Neuronal stem cell (in vitro differentiated cells): Measurements from ENCODE around the gene ARRDC3.
A peak's percentile ranks its signal among the peaks of the same experiment; 100 is the strongest.
"Not testable (repeated sequence)": the region's sequence is repeated elsewhere in the genome, so short reads cannot be mapped to it uniquely, and the experiment has no call there.

Source experiments
- DNase-seq: peaks from one replicate; pipeline ENCODE4 v3.0.0-alpha.2; 2013; ENCODE audit warnings: low spot score
- H2AFZ ChIP-seq: one replicate; pipeline ENCODE4 v1.6.1; 2013; ENCODE audit warnings: mild to moderate bottlenecking, low read length, inconsistent platforms
- H2AK5ac ChIP-seq: 2 replicates; pipeline ENCODE4 v1.6.1; 2013; ENCODE audit warnings: low read depth, mild to moderate bottlenecking, inconsistent platforms, low read length, moderate library complexity, mixed read lengths
- H2BK120ac ChIP-seq: 2 replicates; pipeline ENCODE4 v1.6.1; 2013; ENCODE audit warnings: low read depth, mild to moderate bottlenecking, inconsistent platforms, low read length, moderate library complexity, mixed read lengths
- H2BK12ac ChIP-seq: one replicate; pipeline ENCODE4 v1.6.1; 2013; ENCODE audit warnings: low read length, inconsistent platforms
- H2BK15ac ChIP-seq: 2 replicates; pipeline ENCODE4 v1.6.1; 2013; ENCODE audit warnings: mild to moderate bottlenecking, low read length, inconsistent platforms, mixed read lengths
- H2BK5ac ChIP-seq: one replicate; pipeline ENCODE4 v1.6.1; 2013; ENCODE audit warnings: inconsistent platforms, mild to moderate bottlenecking, low read length, moderate library complexity
- H3K14ac ChIP-seq: one replicate; pipeline ENCODE4 v1.6.1; 2013; ENCODE audit warnings: low read length, inconsistent platforms
- H3K18ac ChIP-seq: 2 replicates; pipeline ENCODE4 v1.6.1; 2013; ENCODE audit warnings: low read length, inconsistent platforms
- H3K23ac ChIP-seq: 2 replicates; pipeline ENCODE4 v1.6.1; 2013; ENCODE audit warnings: low read depth, mild to moderate bottlenecking, mixed read lengths, low read length, inconsistent platforms; ENCODE audit not compliant: poor library complexity
- H3K27ac ChIP-seq: replicated peaks from 3 replicates; pipeline ENCODE4 v1.5.1; 2013; ENCODE audit warnings: low read length, inconsistent platforms
- H3K27me3 ChIP-seq, 3 experiments: 2 replicates each; pipeline ENCODE4 v1.6.1; 2013; ENCODE audit warnings: low read length in 3 of 3, mild to moderate bottlenecking in 2 of 3, inconsistent platforms in 1 of 3, low read depth in 1 of 3, mixed read lengths in 1 of 3, moderate library complexity in 1 of 3; ENCODE audit not compliant: control insufficient read depth in 3 of 3, insufficient read depth in 3 of 3
- H3K36me3 ChIP-seq, 2 donors: replicated peaks in 1 of 2; 2 replicates each; pipeline ENCODE4 v1.6.1; 2013; ENCODE audit warnings: low read length in 2 of 2; ENCODE audit not compliant: control insufficient read depth in 2 of 2, insufficient read depth in 2 of 2
- H3K4ac ChIP-seq: 2 replicates; pipeline ENCODE4 v1.6.1; 2013; ENCODE audit warnings: inconsistent platforms, mild to moderate bottlenecking, low read length, moderate library complexity
- H3K4me1 ChIP-seq, 2 donors: 1 replicate in 1 of 2; 2 replicates in 1 of 2; pipeline ENCODE4 v1.6.1; 2013; ENCODE audit warnings: low read length in 2 of 2, low read depth in 1 of 2; ENCODE audit not compliant: control insufficient read depth in 2 of 2, insufficient read depth in 1 of 2
- H3K4me2 ChIP-seq: one replicate; pipeline ENCODE4 v1.6.1; 2013; ENCODE audit warnings: mild to moderate bottlenecking, low read length, inconsistent platforms; ENCODE audit not compliant: insufficient read depth, poor library complexity, severe bottlenecking
- H3K4me3 ChIP-seq, 2 donors: 2 replicates each; pipeline ENCODE4 v1.5.1; 2013; ENCODE audit warnings: low read length in 2 of 2, mild to moderate bottlenecking in 2 of 2, inconsistent platforms in 1 of 2, moderate library complexity in 1 of 2
- H3K79me1 ChIP-seq: one replicate; pipeline ENCODE4 v1.6.1; 2013; ENCODE audit warnings: low read depth, mild to moderate bottlenecking, inconsistent platforms, low read length, moderate library complexity
- H3K9ac ChIP-seq: one replicate; pipeline ENCODE4 v1.6.1; 2013; ENCODE audit warnings: mild to moderate bottlenecking, low read depth, low read length, inconsistent platforms; ENCODE audit not compliant: poor library complexity
- H3K9me3 ChIP-seq, 2 donors: replicated peaks in 1 of 2; 2 replicates each; pipeline versions ENCODE3 to v1.6.1; 2013; ENCODE audit warnings: low read length in 2 of 2, mild to moderate bottlenecking in 2 of 2, inconsistent platforms in 1 of 2, low read depth in 1 of 2, mixed read lengths in 1 of 2, moderate library complexity in 1 of 2; ENCODE audit not compliant: control insufficient read depth in 2 of 2, insufficient read depth in 1 of 2
- H4K8ac ChIP-seq: one replicate; pipeline ENCODE4 v1.6.1; 2013; ENCODE audit warnings: low read depth, mild to moderate bottlenecking, inconsistent platforms, low read length, moderate library complexity
- H4K91ac ChIP-seq: one replicate; pipeline ENCODE4 v1.6.1; 2013; ENCODE audit warnings: low read length, low read depth, mild to moderate bottlenecking, inconsistent platforms; ENCODE audit not compliant: poor library complexity
- WGBS, 2 donors: extraction: QIAGEN DNeasy Blood & Tissue Kit; methylation state at CpG; one replicate each; pipeline ENCODE4 v1.1.7; 2013; ENCODE audit warnings: missing lambda C conversion rate in 2 of 2, mixed read lengths in 1 of 2; ENCODE audit not compliant: insufficient read length in 2 of 2, insufficient replicate concordance in 1 of 2; ENCODE audit errors: extremely low coverage in 2 of 2; 5-methylcytosine and 5-hydroxymethylcytosine counted together

The ARRDC3 gene

GRCh38 chr5:91385596-91385995 lies 2.5 kb upstream of the ARRDC3 start:
- H3K4me3 ChIP-seq, H3K18ac ChIP-seq, H2AFZ ChIP-seq, H3K4me2 ChIP-seq, H4K91ac ChIP-seq, H2BK5ac ChIP-seq, H3K14ac ChIP-seq, H3K27ac ChIP-seq, H3K4me1 ChIP-seq, H3K9ac ChIP-seq, H3K9me3 ChIP-seq, H3K27me3 ChIP-seq, H2BK12ac ChIP-seq, H2BK15ac ChIP-seq, H3K79me1 ChIP-seq, H2AK5ac ChIP-seq, H3K23ac ChIP-seq, DNase-seq, H3K4ac ChIP-seq, H4K8ac ChIP-seq, H2BK120ac ChIP-seq: not testable (repeated sequence)
- peaks cover 0 to 15% of the 10 kb centered on the region in 2 donors for H3K36me3 ChIP-seq
- 100% methylated on average over 1 of the region's 11 CpGs; no CpG with 5 or more reads in 1 of the 2 donors for WGBS, 2 donors

- Histone ChIP-seq H4K8ac (no peak overlapping the region), H4K91ac (no peak overlapping the region), H3K9me3 (no peaks in the 10 kb centered on the region), H2BK5ac (no peak overlapping the region), H3K36me3 (peaks cover 0 to 18% of the 10 kb centered on the region in 2 donors), H3K4me2 (no peak overlapping the region), H3K27ac (no peak overlapping the region), H3K18ac (no peak overlapping the region), H3K4me3 (peak overlapping the region in 1 of 2 donors; percentile 76), H3K79me1 (no peaks in the 10 kb centered on the region), H3K4ac (no peak overlapping the region), H3K14ac (no peak overlapping the region), H2AFZ (no peak overlapping the region), H3K27me3 (no peaks in the 10 kb centered on the region), H2BK120ac (no peak overlapping the region), H2AK5ac (no peak overlapping the region), H3K9ac (no peak overlapping the region), H3K23ac (no peak overlapping the region), H2BK15ac (no peak overlapping the region), H3K4me1 (no peaks in the 10 kb centered on the region), H2BK12ac (no peak overlapping the region)
- no CpG with 5 or more reads among the region's 6 CpGs for WGBS, 2 donors
- DNase-seq = peak; percentile 81
These were observed 1.7 kb upstream of the ARRDC3 start for GRCh38 chr5:91384671-91385430.

GRCh38 chr5:91383956-91384300 lies 811 bp upstream of the ARRDC3 start:
- Histone ChIP-seq H3K79me1 (no peaks in the 10 kb centered on the region), H3K4ac (no peak overlapping the region), H4K91ac (no peak overlapping the region), H3K9me3 (no peaks in the 10 kb centered on the region), H2BK15ac (no peak overlapping the region), H3K27me3 (no peaks in the 10 kb centered on the region), H3K4me2 (peak overlapping the region; percentile 69), H4K8ac (no peak overlapping the region), H3K4me3 (peak overlapping the region; percentile 70 to 76), H3K4me1 (no peaks in the 10 kb centered on the region), H3K36me3 (peaks cover 0 to 22% of the 10 kb centered on the region in 2 donors), H3K27ac (peak overlapping the region; percentile 85), H2BK12ac (no peak overlapping the region), H2BK5ac (no peak overlapping the region), H3K18ac (no peak overlapping the region), H2BK120ac (no peak overlapping the region), H2AFZ (peak overlapping the region; percentile 36), H3K23ac (no peak overlapping the region), H2AK5ac (no peak overlapping the region), H3K14ac (no peak overlapping the region), H3K9ac (no peak overlapping the region)
- WGBS, 2 donors = no CpG with 5 or more reads among the region's 7 CpGs
- DNase-seq = peak; percentile 23

GRCh38 chr5:91382530-91383026 lies 539 bp downstream of the ARRDC3 start:
- DNase-seq = peak; percentile 45
- Histone ChIP-seq H3K18ac (peak overlapping the region; percentile 76), H3K4ac (no peak overlapping the region), H2AFZ (no peak overlapping the region), H2BK5ac (no peak overlapping the region), H3K27me3 (no peaks in the 10 kb centered on the region), H3K4me1 (peaks cover 0 to 3% of the 10 kb centered on the region in 2 donors), H3K9ac (peak overlapping the region; percentile 81), H2AK5ac (no peak overlapping the region), H3K27ac (peak overlapping the region; percentile 48), H3K4me2 (peak overlapping the region; percentile 33), H3K9me3 (no peaks in the 10 kb centered on the region), H3K4me3 (peak overlapping the region; percentile 76 to 87), H2BK120ac (no peak overlapping the region), H4K91ac (no peak overlapping the region), H2BK12ac (no peak overlapping the region), H4K8ac (no peak overlapping the region), H3K14ac (no peak overlapping the region), H3K79me1 (no peaks in the 10 kb centered on the region), H2BK15ac (no peak overlapping the region), H3K23ac (no peak overlapping the region), H3K36me3 (peaks cover 0 to 36% of the 10 kb centered on the region in 2 donors)
- no CpG with 5 or more reads among the region's 14 CpGs for WGBS, 2 donors
